Measurements from ENCODE around the gene PECR.

The PECR gene

GRCh38 chr2:216071111-216071851 lies 10.3 kb downstream of the PECR start:
- DNase-seq (ENCODE audit: low read depth), result no peak

- DNase-seq (ENCODE audit: low read depth), result no peak
These were observed 11.4 kb downstream of the PECR start for GRCh38 chr2:216070195-216070594.

- no peak for DNase-seq (ENCODE audit: low read depth)
These were observed 12.6 kb downstream of the PECR start for GRCh38 chr2:216069028-216069427.

GRCh38 chr2:216066230-216066629 lies 15.4 kb downstream of the PECR start:
- no peak for DNase-seq (ENCODE audit: low read depth)

GRCh38 chr2:216064665-216065064 lies 16.9 kb downstream of the PECR start:
- no peak for DNase-seq (ENCODE audit: low read depth)

GRCh38 chr2:216064014-216064630 lies 17.5 kb downstream of the PECR start:
- no peak for DNase-seq (ENCODE audit: low read depth)

GRCh38 chr2:216059233-216059834 lies 22.3 kb downstream of the PECR start:
- no peak for DNase-seq (ENCODE audit: low read depth)

- DNase-seq (ENCODE audit: low read depth), result peak; percentile 48
These were observed 23.9 kb downstream of the PECR start for GRCh38 chr2:216057688-216058193.

GRCh38 chr2:216056739-216057138 lies 24.9 kb downstream of the PECR start:
- no peak for DNase-seq (ENCODE audit: low read depth)

- no peak for DNase-seq (ENCODE audit: low read depth)
These were observed 25.9 kb downstream of the PECR start for GRCh38 chr2:216055680-216056079.

- no peak for DNase-seq (ENCODE audit: low read depth)
These were observed 29.2 kb downstream of the PECR start for GRCh38 chr2:216052420-216052819.

- no peak for DNase-seq (ENCODE audit: low read depth)
These were observed 30.3 kb downstream of the PECR start for GRCh38 chr2:216051350-216051749.

- no peak for DNase-seq (ENCODE audit: low read depth)
These were observed 32.2 kb downstream of the PECR start for GRCh38 chr2:216049452-216049851.

GRCh38 chr2:216047397-216047796 lies 34.2 kb downstream of the PECR start:
- DNase-seq (ENCODE audit: low read depth), result no peak

- DNase-seq (ENCODE audit: low read depth), result no peak
These were observed 36.6 kb downstream of the PECR start for GRCh38 chr2:216044883-216045486.

- no peak for DNase-seq (ENCODE audit: low read depth)
These were observed 37.7 kb downstream of the PECR start for GRCh38 chr2:216043949-216044348.

- DNase-seq (ENCODE audit: low read depth), result no peak
These were observed 40.2 kb downstream of the PECR start for GRCh38 chr2:216041438-216041837.

- no peak for DNase-seq (ENCODE audit: low read depth)
These were observed 41.7 kb downstream of the PECR start for GRCh38 chr2:216039918-216040317.

GRCh38 chr2:216034065-216034464 lies 47.5 kb downstream of the PECR start:
- peak; percentile 38 for DNase-seq (ENCODE audit: low read depth)

GRCh38 chr2:216033403-216033802 lies 48.2 kb downstream of the PECR start:
- DNase-seq (ENCODE audit: low read depth), result no peak

GRCh38 chr2:216031960-216032689 lies 49.5 kb downstream of the PECR start:
- DNase-seq (ENCODE audit: low read depth), result peak; percentile 72

- DNase-seq (ENCODE audit: low read depth), result no peak
These were observed 51.4 kb downstream of the PECR start for GRCh38 chr2:216030216-216030615.

Data from stromal cell of bone marrow (primary cell).